Hematopoietic multipotent progenitor cell treated with erythropoietin and hydrocortisone succinate and interleukin-3 and kit ligand, for 4 days (in vitro differentiated cells): ENCODE measurements around the gene SNAP47.
"Not testable (repeated sequence)": the region's sequence is repeated elsewhere in the genome, so short reads cannot be mapped to it uniquely, and the experiment has no call there.

ENCODE experiments used
- DNase-seq: peaks from one replicate; pipeline ENCODE4 v3.0.0-alpha.2; 2015

SNAP47 gene

GRCh38 chr1:227734856-227735538 lies at the start of gene SNAP47, which contains the start of gene JMJD4:
SNAP47 (plus strand) TSS chr1:227735435; CDS start chr1:227747737, 12,302 bp downstream.
JMJD4 (minus strand) TSS chr1:227735302; CDS start chr1:227735273, 29 bp downstream.
- peak; percentile 96 for DNase-seq

DNA sequence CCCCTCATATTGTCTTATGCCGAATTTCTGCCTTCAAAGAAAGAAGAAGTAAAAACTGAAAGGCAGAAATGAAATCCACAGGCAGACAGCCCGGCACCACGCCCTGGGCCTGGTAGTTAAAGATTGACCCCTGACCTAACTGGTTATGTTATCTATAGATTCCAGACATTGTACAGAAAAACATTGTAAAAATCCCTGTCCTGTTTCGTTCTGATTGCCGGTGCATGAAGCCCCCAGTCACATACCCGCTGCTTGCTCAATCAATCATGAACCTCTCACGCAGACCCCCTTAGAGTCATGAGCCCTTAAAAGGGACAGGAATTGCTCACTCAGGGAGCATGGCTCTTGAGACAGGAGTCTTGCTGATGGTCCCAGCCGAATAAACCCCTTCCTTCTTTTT lies 49.4 kb upstream of the SNAP47 start:
- DNase-seq: peak; percentile 2

DNA sequence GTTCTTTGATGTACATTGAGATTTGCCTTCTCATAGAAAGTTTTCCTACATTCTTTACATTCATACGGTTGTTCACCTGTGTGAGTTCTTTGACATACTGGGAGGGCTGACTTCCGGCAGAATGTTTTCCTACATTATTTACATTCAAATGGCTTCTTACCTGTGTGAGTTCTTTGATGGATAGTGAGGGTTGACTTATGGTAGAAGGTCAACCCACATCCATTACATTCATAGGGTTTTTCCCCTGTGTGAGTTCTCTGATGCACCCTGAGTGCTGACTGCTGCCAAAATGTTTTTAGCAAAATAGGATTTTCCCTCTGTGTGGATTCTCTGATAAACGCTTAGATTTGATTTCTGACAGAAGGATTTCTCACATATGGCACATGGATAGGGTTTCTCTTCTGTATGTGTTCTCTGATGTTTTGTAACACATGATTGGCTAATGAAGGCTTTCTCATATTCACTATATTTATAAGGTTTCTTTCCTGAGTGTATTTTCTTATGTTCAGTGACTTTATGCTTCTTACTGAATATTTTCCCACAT lies 37.8 kb upstream of the SNAP47 start:
- no peak for DNase-seq

GRCh38 chr1:227701631-227702030 lies 33.6 kb upstream of the SNAP47 start:
- DNase-seq: not testable (repeated sequence)

DNA sequence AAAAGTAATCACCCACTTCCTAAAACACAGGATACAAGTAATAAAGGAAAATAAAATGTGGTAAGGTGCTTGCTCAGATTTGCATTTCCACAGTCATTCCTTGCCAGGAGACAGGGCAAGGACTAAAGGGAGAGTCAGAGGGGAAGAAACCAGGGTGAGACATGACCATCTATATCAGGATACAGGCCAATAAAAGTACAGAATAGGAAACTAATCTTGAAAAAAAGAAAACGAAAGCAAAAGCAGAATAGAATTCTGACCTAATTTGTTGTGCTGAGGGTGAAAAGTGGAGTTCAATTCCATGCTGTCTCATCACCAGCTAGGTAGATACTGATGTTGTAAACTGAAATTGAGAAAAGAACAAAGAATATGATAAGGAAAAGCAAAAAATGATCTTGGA lies 27.4 kb upstream of the SNAP47 start:
- no peak for DNase-seq

DNA sequence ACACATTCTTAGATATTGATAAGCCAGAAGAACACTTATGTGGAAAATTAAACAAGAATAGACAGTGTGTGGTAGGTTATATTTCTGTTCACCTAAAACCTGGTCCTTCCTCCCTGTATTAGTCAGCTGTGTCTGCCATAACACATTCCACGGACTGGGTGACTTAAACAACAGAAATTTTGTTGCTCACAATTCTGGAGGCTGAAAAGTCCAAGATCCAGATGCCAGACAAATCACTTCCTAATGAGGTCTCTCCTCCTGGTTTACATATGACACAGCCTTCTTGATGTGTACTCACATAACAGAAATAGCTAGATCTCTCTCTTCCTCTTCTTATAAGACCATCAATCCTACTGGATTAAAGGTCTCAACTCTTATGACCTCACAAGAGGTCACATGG lies 25.8 kb upstream of the SNAP47 start:
- DNase-seq: no peak

- DNase-seq: not testable (repeated sequence)
Observed at GRCh38 chr1:227710474-227710873, 24.8 kb upstream of the SNAP47 start.

GRCh38 chr1:227712648-227713047 lies 22.6 kb upstream of the SNAP47 start:
- no peak for DNase-seq

- no peak for DNase-seq
Observed at GRCh38 chr1:227718932-227719331, 16.3 kb upstream of the SNAP47 start.

GRCh38 chr1:227723474-227723873 lies 11.8 kb upstream of the SNAP47 start:
- no peak for DNase-seq

DNA sequence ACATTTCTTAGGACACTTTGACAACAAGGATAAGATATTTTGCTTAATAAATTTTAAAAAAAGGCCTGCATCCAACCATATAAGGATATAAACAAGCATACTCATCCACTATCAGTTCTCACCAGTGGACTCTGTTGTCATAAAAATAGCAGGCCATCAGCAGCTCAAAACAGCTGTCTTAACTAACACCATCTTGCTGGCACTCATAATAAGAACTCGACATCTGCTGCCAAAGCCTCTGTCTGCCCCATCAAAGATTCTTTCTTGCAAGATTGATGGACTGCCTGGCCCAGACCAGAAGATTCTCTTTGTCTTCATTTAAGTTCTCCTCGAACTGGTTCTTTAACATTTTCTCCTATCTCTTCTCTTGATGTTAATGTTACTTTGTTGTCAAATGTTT lies 10.2 kb upstream of the SNAP47 start:
- no peak for DNase-seq

GRCh38 chr1:227726318-227726717 lies 8.9 kb upstream of the SNAP47 start:
- no peak for DNase-seq

- DNase-seq: no peak
Observed at GRCh38 chr1:227726924-227727599, 8.2 kb upstream of the SNAP47 start.

- peak; percentile 82 for DNase-seq
Observed at GRCh38 chr1:227728059-227728891, 7.0 kb upstream of the SNAP47 start.

GRCh38 chr1:227728892-227729143 lies 6.4 kb upstream of the SNAP47 start:
- no peak for DNase-seq

- DNase-seq: peak; percentile 35
Observed at GRCh38 chr1:227729144-227729880, 5.9 kb upstream of the SNAP47 start.

- DNase-seq: peak; percentile 79
Observed at GRCh38 chr1:227729881-227730629, 5.2 kb upstream of the SNAP47 start.

DNA sequence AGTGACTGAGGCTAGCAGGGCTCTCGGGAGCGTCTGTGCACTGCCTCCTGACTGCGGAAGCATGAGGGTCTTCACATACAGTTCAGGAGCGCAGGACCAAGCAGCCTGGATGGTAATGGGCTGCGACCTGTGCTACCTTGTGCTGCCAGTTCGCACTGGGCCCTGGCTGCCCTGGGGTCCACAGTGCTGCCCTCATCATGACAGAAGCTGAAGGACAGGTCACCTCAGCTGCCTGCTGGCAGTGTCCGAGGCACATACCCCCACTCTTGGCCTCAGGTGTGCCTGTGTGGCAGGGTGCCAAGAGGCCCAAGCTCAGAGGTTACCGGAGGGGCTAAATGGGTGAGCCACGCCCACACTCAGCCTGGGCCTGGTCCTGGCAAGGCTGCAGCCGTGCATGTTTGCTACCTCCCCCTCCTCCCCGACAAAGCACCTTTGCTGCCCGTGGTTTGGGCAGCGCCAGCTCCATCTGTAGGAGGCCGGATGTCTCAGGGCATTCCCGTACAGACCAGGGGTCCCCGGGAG lies 4.5 kb upstream of the SNAP47 start:
- DNase-seq: no peak

DNA sequence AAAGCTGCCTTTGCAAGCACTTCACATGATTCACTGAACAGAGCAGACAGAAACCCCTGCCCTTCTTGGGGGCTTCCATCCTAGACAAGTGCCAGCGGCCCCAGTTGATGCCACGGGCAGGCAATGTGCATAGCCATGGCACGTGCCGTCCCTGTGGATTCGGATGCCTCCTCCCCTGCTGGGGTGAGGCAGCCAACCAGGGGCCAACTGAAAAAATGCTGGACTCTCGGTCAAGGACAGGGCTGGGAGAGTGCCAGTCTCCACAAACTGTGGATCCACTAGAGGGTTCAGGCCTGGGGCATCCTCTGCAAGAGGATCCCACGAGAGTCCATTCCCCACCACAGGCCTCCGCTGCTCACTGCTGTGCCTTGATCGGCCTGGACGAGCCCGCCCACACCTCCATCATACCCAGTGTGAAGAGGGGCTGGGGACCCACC lies 4.0 kb upstream of the SNAP47 start:
- no peak for DNase-seq

- no peak for DNase-seq
Observed at GRCh38 chr1:227731696-227732585, 3.3 kb upstream of the SNAP47 start.
